Suprapubic skin (tissue), 3 donors: ENCODE results near the gene PPP1R13B.
"Not testable (repeated sequence)": the region's sequence is repeated elsewhere in the genome, so short reads cannot be mapped to it uniquely, and the experiment has no call there.

ENCODE experiments used
- POLR2A ChIP-seq, 2 donors: fragments of 450-650 bp; IDR thresholded peaks; one replicate each; pipeline ENCODE4 v1.6.1; 2017; ENCODE audit warnings: antibody characterized with exemption in 2 of 2, mild to moderate bottlenecking in 2 of 2, moderate library complexity in 2 of 2
- TF ChIP-seq, protein P1 (sequence below), 2 donors: fragments of 200-600 bp in 1 of 2; fragments of 450-650 bp in 1 of 2; sonication (generic) in 1 of 2; IDR thresholded peaks; one replicate each; pipeline ENCODE4 v1.5.1; 2016 to 2019; ENCODE audit warnings: antibody characterized with exemption in 2 of 2, mild to moderate bottlenecking in 1 of 2, moderate library complexity in 1 of 2

DNA sequence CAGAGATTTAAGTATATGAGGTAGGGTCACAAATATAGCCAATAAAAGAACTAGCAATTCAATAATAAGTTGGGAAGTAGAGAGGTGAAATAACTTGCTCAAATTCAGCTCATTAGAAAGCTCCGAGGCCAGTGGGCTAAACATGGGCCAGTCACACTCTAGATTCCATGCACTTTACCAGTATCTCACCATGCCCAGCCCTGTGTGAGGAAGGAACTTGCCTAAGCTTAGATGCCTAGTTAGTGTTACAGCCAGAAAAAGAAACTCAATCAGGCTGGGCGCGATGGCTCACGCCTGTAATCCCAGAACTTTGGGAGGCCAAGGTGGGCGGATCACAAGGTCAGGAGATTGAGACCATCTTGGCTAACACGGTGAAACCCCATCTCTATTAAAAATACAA, 71.1 kb downstream of the PPP1R13B start:
- TF ChIP-seq, protein P1, sequence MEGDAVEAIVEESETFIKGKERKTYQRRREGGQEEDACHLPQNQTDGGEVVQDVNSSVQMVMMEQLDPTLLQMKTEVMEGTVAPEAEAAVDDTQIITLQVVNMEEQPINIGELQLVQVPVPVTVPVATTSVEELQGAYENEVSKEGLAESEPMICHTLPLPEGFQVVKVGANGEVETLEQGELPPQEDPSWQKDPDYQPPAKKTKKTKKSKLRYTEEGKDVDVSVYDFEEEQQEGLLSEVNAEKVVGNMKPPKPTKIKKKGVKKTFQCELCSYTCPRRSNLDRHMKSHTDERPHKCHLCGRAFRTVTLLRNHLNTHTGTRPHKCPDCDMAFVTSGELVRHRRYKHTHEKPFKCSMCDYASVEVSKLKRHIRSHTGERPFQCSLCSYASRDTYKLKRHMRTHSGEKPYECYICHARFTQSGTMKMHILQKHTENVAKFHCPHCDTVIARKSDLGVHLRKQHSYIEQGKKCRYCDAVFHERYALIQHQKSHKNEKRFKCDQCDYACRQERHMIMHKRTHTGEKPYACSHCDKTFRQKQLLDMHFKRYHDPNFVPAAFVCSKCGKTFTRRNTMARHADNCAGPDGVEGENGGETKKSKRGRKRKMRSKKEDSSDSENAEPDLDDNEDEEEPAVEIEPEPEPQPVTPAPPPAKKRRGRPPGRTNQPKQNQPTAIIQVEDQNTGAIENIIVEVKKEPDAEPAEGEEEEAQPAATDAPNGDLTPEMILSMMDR (IDR thresholded peaks at IDR 0.05), result not testable (repeated sequence)
- not testable (repeated sequence) for TF ChIP-seq POLR2A (IDR thresholded peaks at IDR 0.05)
